HepG2 (cell line): ENCODE measurements around the gene CAMK2A.

Experiments
- CEBPB ChIP-seq: IDR thresholded peaks from 2 replicates; pipeline ENCODE4 v1.6.1; 2011; ENCODE audit warnings: low read depth, low read length, improper control_type of control experiment, borderline replicate concordance
- CTCF ChIP-seq: sonication (generic); formaldehyde crosslinking; IDR thresholded peaks from 2 replicates; pipeline ENCODE4 v1.5.0; 2020; ENCODE audit warnings: mild to moderate bottlenecking, missing genetic modification reagents, moderate library complexity
- NFYC ChIP-seq: IDR thresholded peaks from 2 replicates; pipeline ENCODE4 v1.6.1; 2016; ENCODE audit warnings: missing genetic modification reagents, missing compliant biosample characterization
- POLR2AphosphoS5 ChIP-seq: IDR thresholded peaks from 2 replicates; pipeline ENCODE4 v1.6.1; 2012; ENCODE audit warnings: low read depth, low read length
- SATB2 ChIP-seq: sonication (generic); formaldehyde crosslinking; IDR thresholded peaks from 2 replicates; pipeline ENCODE4 v1.5.0; 2020; ENCODE audit warnings: missing genetic modification reagents
- ZNF614 ChIP-seq: IDR thresholded peaks from 2 replicates; pipeline ENCODE4 v1.6.1; 2018; ENCODE audit warnings: missing biosample characterization, missing genetic modification reagents, inconsistent platforms, borderline replicate concordance

DNA sequence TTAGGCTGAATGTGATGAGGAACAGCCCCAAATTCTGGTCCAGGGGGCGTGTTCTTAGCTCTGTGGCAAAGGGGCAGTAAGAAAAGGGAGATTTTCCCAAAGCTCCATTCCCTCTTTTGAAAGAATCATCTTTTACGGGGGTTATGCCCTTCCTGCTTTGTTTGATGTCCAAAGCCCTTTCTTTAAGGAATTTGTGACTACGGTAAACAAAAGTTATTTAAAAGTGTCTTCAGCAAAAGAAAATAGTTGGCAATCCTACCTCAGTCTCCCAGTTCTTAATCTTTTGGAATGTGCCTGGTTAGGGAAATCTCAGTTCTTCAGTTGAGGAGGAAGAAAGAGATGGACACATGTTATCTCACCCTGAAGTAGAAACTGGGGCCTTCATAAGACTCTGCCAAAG, 37.6 kb upstream of the CAMK2A start:
- TF ChIP-seq ZNF614 (no peak), SATB2 (no peak), NFYC (CRISPR knock-in tag) (no peak), CTCF (no peak), CEBPB (no peak), POLR2AphosphoS5 (no peak)
